GM20000 (cell line): Measurements from ENCODE around the gene MSLN.

ENCODE experiments used
- DNase-seq: peaks from one replicate; pipeline ENCODE4 v3.0.0; 2012; ENCODE audit warnings: low spot score
- TF ChIP-seq, protein P1 (sequence below): IDR thresholded peaks from 2 replicates; pipeline ENCODE4 v1.5.1; 2012; ENCODE audit warnings: mild to moderate bottlenecking, control low read depth; ENCODE audit errors: extremely low read depth, missing control alignments

Gene MSLN

DNA sequence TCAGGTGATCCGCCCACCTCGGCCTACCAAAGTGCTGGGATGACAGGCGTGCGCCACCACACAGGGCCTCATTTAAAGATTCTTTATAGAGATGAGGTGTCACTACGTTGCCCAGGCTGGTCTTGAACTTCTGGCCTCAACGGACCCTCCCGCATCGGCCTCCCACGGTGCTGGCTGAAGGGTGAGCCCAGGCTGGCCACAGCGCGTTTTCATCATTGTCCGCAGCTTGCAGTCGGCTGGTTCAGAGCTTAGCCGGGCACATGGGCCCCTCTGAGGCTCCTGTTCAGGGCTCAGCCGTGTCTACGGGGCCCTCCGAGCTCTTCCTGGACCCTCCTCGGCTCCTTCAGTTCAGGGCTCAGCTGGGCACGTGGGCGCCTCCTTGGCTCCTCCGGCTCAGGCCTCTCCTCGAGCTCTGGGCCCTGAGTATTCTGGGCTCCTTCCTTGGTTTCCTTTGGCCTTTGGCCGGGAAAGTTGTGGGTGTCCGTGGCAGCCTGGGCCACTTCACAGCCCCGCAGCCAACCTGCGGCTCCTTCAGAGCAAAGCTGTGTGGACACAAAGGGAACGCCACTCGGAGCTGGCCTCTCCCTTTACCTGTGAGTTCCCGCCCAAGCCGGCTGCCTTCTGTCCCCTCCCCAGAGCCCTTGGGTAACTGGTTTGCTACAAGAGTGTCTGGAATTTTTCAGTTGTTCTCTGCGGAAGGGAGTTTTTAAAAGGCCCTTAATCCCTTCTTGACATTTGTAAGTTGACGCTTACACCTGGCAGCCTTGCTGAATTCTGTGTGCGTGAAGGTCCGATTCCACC is 1.2 kb upstream of the MSLN start:
- TF ChIP-seq, protein P1, sequence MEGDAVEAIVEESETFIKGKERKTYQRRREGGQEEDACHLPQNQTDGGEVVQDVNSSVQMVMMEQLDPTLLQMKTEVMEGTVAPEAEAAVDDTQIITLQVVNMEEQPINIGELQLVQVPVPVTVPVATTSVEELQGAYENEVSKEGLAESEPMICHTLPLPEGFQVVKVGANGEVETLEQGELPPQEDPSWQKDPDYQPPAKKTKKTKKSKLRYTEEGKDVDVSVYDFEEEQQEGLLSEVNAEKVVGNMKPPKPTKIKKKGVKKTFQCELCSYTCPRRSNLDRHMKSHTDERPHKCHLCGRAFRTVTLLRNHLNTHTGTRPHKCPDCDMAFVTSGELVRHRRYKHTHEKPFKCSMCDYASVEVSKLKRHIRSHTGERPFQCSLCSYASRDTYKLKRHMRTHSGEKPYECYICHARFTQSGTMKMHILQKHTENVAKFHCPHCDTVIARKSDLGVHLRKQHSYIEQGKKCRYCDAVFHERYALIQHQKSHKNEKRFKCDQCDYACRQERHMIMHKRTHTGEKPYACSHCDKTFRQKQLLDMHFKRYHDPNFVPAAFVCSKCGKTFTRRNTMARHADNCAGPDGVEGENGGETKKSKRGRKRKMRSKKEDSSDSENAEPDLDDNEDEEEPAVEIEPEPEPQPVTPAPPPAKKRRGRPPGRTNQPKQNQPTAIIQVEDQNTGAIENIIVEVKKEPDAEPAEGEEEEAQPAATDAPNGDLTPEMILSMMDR, result no peak
- DNase-seq, result no peak

- TF ChIP-seq, protein P1, result no peak
These were observed 469 bp upstream of the MSLN start for GRCh38 chr16:760065-760464.

DNA sequence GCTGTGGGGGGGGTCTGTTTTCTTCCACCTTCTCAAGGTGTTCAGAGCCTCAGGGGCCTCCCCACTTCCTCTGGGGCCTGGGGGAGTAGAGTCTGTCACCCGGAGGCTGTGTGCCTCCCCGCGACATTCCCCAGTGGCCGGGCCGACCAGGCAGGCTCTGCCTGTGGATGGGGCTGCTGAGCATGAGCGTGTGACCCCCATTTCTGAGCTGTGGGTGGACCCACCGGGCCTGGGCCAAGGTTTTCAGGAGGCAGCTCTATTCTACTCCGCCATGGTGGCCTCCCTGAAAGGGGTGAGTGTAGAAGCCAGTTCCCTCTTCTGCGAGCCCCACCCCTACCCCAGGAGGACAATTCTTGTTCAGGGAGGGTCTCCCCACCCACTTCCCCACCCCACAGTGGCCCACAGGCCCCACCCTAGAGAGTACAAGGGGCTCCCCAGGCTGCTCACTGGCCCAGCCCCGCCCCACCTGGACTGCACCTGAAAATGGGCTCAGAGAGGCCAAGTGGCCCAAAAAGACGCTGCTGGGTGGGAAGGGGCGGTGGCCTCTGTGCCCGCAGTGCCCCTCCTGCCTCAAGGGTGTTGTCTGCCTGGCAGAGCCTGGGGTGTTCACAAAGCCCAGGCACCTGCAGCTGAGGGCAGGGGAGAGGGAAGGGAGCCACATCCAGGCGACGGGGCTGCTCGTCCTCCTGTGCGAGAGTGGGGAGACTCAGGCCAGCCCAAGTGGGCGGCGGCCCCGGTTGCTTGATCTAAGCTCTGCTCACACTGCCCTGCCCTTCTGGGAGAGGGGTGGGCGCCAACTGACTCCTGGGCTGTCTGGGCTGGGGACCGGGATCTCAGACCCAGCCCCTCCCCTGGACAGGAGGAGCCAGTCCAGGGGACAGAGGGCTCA is 1.3 kb downstream of the MSLN start:
- no peak for DNase-seq
- TF ChIP-seq, protein P1, result no peak

More at GRCh38 chr16:760065-760464, 469 bp upstream of the MSLN start:
- DNase-seq, result no peak

- no peak for DNase-seq
- TF ChIP-seq, protein P1, result no peak
These were observed 2.2 kb downstream of the MSLN start for GRCh38 chr16:762595-763268.

DNA sequence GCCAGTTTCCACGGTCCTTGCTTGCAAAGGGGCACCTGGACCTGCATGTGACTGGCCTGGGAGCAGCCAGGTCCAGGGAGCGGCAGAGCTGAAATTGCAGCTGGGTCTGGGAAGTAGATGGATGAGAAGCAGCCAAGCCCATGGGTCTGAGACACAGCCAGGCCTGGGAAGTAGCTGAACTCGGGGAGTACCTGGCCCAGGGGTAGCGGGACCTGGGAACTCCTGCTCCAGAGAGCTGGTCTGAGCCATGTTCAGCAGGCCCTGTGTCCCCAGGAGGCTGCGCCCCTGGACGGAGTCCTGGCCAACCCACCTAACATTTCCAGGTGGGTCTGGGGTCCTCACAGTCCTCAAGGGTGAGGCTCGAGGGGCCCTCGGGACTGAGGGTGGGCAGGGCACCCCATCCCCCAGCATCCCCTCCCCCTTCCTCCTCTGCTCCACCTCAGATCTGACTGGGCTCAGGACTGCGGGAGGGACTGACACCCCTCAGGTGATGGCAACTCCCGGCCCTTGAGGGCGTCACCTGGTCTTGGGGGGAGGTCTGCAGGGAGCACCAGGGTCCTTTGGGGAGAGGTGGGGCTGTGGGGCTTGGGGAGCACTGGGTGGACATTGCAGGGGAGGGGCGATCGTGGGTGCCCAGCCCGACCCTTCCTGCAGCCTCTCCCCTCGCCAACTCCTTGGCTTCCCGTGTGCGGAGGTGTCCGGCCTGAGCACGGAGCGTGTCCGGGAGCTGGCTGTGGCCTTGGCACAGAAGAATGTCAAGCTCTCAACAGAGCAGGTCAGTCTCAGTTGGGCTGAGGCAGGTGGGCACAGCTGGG is 3.0 kb downstream of the MSLN start:
- DNase-seq, result no peak
- TF ChIP-seq, protein P1, result no peak

- no peak for DNase-seq
- TF ChIP-seq, protein P1, result no peak
These were observed 3.7 kb downstream of the MSLN start for GRCh38 chr16:764184-764750.
